ENCODE data around the gene FTSJ3. TPM values are rescaled to one million over a fixed set of nuclear protein-coding genes. Genes with fewer than 3 reads are reported as not detected.

FTSJ3 gene
- total and polyA plus RNA-seq, 10 of the 15 experiments (the other 5 are each of a cell fraction or from before 2014, with no cell fraction given): 17.2 to 79.2 (median 50.4) TPM

DNA sequence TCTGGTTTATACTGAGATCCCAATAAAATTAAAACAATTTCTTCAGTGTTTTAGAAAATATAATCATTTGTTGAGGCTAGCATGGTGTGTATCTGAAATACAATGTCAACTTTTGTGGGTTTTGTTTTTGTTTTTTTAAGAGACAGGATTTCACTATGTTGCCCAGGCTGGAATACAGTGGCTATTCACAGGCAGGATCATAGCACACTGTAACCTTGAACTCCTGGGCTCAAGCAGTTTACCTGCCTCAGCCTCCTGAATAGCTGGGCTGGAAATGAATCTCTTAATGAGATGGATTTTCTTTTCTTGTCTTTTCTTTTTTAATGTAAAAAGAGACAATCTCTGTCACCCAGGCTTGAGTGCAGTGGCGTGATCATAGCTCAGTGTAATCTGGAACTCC, 41.3 kb downstream of the FTSJ3 start (continued):
- TF ChIP-seq, protein P1, sequence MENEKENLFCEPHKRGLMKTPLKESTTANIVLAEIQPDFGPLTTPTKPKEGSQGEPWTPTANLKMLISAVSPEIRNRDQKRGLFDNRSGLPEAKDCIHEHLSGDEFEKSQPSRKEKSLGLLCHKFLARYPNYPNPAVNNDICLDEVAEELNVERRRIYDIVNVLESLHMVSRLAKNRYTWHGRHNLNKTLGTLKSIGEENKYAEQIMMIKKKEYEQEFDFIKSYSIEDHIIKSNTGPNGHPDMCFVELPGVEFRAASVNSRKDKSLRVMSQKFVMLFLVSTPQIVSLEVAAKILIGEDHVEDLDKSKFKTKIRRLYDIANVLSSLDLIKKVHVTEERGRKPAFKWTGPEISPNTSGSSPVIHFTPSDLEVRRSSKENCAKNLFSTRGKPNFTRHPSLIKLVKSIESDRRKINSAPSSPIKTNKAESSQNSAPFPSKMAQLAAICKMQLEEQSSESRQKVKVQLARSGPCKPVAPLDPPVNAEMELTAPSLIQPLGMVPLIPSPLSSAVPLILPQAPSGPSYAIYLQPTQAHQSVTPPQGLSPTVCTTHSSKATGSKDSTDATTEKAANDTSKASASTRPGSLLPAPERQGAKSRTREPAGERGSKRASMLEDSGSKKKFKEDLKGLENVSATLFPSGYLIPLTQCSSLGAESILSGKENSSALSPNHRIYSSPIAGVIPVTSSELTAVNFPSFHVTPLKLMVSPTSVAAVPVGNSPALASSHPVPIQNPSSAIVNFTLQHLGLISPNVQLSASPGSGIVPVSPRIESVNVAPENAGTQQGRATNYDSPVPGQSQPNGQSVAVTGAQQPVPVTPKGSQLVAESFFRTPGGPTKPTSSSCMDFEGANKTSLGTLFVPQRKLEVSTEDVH (IDR thresholded peaks at IDR 0.05; ENCODE audit: low read depth, partially characterized antibody): no peak

DNA sequence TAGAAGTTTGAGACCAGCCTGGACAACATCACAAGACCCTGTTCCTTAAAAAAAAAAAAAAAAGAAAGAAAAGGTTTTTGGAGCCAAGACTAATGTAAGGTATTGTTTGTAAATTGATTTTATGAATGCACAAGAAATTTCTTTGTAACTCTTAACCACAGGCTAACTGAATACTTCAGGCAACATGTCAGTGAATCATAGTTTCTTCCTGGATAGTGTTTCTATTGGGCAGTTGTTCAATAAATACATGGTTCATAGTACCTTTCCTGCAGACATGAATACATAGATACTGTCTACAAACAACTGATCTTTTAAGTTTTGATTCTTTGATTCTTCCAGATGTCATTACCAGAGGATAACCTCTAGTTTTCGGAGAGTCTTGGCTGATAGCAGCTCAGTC, 41.9 kb downstream of the FTSJ3 start:
- Histone ChIP-seq H3K36me3 (ENCODE audit: control insufficient read depth in 2 of 2, insufficient read depth in 2 of 2, low read length in 1 of 2) (peaks cover 3 to 10% of the 10 kb centered on the region in 2 experiments), H3K9ac (ENCODE audit: control insufficient read depth, insufficient read depth, low read length) (no peak overlapping the region), H3K27me3 (replicated peaks in 1 of 2; ENCODE audit: control insufficient read depth in 2 of 2, insufficient read depth in 2 of 2, low read length in 1 of 2) (no peaks in the 10 kb centered on the region), H3K4me2 (ENCODE audit: control insufficient read depth, insufficient read depth) (no peak overlapping the region), H3K4me3 (no peak overlapping the region), H2AFZ (ENCODE audit: control insufficient read depth, low read depth, low read length) (no peak overlapping the region), H3K79me2 (ENCODE audit: control insufficient read depth, insufficient read depth, low read length) (peaks cover 48% of the 10 kb centered on the region), H3K4me1 (ENCODE audit: control insufficient read depth, insufficient read depth, low read length) (peaks cover 8% of the 10 kb centered on the region; the same call in 1 of the 2 replicates), H4K20me1 (ENCODE audit: control insufficient read depth, insufficient read depth) (no peaks in the 10 kb centered on the region), H3K27ac (ENCODE audit: control insufficient read depth, insufficient read depth) (no peak overlapping the region), H3K9me3 (replicated peaks; ENCODE audit: control insufficient read depth, insufficient read depth, low read length) (no peaks in the 10 kb centered on the region)
- intact Hi-C loops (cut with micrococcal nuclease; ENCODE audit: unreplicated experiment): no loop called here
- RAD21 ChIA-PET (ENCODE audit: unreplicated experiment): no interaction called here
- TF ChIP-seq STAT3 (IDR thresholded peaks at IDR 0.05; ENCODE audit: low read depth, low read length): no peak
- no peak for ATAC-seq
- WGBS (ENCODE audit: insufficient coverage, insufficient replicate concordance, low lambda C conversion rate, missing lambda C conversion rate): 100% methylated on average over 1 of the region's 1 CpG
- CTCF ChIA-PET: interaction anchor here (1.8 to 4.0 kb wide), 2 partner anchors 24 to 81 kb away, joined by 5 to 10 read pairs; no protein-coding TSS in a partner anchor
- POLR2A ChIA-PET: interaction anchor here (1.0 to 5.6 kb wide), 3 partner anchors 11 to 54 kb away, joined by 3 to 49 read pairs (median 3); partner anchors contain the start of genes CCDC47 and DDX42
- in situ Hi-C loops (cut with MboI): no loop called here
- no TSS peak for BruUV-seq (replicated peaks)
- SMC1A ChIA-PET (ENCODE audit: uncharacterized antibody, unreplicated experiment): interaction anchor here (1.4 to 3.2 kb wide), 2 partner anchors 19 to 90 kb away, joined by 3 to 8 read pairs; no protein-coding TSS in a partner anchor
- FAIRE-seq: no peak
- DNase-seq (ENCODE audit: low read depth, low spot score): no peak
